Effector CD8-positive, alpha-beta T cell (primary cell): ENCODE measurements around the gene ALDH3B1.

Source experiments
- DNase-seq: peaks from one replicate; lab custom pipeline; 2025; lab: John Stamatoyannopoulos, UW

The ALDH3B1 gene

DNA sequence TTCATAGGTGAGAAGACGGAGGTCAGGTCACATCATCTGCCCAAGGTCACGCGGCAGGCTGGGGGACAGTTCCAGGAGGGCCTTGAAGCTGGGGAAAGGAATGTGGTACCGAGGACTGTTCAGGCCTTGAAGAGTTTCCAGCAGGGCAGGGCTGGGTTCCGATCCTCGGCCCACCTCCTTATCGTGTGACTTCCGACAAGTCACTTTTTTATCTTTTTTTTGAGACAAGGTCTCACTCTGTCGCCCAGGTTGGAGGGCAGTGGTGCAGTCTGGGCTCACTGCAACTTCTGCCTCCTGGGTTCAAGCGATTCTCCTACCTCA, 21.0 kb downstream of the ALDH3B1 start:
- DNase-seq = no peak

DNA sequence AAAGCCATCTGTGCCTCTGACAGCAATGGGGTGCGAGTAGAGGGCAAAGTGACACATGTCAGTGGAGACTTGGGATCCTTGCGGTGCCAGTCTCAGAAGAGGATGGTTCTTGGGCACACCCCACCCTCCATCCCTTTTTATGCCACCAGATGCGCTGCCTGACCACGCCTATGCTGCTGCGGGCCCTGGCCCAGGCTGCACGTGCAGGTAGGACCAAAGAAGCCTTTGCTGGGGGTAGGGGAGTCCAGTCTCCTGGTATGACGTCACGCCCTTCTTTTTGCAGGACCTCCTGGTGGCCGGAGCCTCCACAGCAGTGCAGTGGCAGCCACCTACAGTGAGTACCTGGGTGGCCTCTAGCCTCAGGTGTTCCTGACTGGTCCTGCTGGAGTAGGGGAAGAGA, 21.9 kb downstream of the ALDH3B1 start:
- no peak for DNase-seq

DNA sequence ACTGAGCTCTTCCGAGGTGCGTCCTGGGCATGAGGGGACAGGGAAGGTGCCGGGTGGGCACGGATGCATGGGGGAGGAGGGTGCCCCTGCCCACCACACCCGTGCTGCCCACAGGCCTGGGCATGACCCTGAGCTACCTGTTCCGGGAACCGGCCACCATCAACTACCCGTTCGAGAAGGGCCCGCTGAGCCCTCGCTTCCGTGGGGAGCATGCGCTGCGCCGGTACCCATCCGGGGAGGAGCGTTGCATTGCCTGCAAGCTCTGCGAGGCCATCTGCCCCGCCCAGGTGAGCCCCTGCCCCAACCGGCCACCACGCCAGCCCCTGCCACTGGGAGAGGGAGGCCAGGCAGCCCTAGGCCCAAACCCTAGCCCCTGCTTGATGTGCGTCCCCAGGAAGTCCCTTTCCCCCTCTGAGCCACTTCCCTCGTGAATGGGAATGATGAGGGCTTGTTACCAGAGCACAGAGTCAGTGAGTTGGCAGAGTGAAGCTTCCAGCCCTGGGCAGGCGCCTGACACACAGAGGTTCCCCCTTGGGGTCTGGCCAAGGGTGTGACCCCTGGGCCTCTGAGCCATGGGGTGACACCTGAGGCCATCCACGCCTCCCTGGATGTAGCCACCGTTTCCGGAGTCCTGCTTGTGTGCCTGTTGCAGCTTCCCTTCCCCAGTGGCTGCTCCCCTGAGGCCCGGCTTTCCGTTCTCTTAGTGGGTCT, 23.0 kb downstream of the ALDH3B1 start:
- no peak for DNase-seq

DNA sequence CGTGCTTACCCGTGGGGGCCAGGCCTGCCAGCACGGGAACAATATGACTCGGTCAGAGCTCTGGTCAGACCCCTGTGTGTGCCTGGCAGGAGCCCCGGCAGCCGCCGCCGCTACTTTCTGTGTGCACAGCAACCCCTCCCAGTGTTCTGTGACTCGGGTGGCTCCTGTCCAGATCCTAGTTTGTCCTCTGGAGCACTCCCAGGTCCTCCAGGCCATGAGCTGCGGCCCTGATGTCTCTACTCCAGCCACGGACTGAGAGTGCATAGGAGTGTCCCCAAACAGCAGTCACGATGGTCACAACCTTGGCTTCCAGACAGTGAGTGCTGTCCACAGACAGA, 23.6 kb downstream of the ALDH3B1 start:
- DNase-seq = no peak

DNA sequence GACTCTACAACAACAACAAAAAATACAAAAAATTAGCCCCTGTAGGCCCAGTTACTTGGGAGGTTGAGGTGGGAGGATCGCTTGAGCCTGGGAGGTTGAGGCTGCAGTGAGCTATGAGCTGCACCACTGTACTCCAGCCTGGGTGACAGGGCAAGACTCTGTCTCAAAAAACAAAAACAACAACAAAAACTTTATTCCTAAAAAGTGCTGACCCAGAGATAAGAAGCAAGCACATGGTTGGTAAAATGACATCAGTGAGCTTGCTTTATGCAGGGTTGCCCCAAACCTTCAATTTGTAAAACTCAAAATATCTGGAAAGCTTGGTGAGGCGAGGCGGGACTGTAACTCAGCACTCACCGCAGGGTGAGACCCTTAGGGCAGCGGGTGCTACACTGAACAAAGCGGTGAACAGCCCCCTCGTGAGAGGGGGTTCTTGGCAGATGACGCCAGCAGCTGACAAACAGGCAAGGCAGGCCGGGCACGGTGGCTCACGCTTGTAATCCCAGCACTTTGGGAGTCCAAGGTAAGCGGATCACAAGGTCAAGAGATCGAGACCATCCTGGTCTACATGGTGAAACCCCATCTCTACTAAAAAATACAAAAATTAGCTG, 25.2 kb downstream of the ALDH3B1 start:
- DNase-seq = no peak

DNA sequence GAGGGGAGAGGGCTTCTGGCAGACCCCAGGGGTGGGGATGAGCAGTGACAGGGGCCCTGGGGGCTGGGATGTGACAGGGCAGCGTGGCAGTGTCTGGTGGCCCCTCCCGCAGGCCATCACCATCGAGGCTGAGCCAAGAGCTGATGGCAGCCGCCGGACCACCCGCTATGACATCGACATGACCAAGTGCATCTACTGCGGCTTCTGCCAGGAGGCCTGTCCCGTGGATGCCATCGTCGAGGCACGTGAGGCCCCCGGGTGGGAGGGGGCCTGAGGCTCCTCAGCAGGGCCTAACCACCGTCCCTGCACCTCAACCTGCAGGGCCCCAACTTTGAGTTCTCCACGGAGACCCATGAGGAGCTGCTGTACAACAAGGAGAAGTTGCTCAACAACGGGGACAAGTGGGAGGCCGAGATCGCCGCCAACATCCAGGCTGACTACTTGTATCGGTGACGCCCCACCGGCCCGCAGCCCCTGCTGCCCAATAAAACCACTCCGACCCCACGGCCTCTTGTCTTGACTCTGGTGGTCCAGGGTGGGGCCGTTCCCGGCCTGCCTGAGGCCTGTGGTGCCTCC, 26.1 kb downstream of the ALDH3B1 start:
- no peak for DNase-seq

DNA sequence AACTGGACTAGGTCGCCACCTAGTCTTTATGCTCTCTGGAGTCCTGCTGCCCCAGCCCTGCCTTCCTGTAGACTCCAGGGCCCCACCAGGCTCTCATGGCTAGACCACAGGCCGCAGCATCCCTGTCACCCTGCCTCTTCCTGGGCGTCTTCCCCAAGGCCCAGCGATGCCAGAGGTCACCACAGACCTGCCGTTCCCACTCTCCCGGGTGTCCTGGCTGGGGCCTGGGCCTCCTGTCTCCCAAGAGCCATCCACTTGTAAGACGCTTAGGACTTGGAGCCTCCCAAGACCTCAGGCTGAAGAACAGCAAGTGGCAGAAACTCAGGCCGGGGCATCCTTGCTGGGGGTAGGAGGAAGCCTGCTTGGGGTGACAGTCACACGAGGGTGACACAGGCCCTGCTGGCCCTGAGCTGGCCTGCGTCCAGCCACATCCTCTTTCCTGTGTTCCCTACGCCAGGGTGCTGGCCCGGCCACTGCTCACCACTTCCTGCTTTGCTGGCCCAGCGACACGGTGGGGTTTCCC, 26.7 kb downstream of the ALDH3B1 start:
- no peak for DNase-seq

DNA sequence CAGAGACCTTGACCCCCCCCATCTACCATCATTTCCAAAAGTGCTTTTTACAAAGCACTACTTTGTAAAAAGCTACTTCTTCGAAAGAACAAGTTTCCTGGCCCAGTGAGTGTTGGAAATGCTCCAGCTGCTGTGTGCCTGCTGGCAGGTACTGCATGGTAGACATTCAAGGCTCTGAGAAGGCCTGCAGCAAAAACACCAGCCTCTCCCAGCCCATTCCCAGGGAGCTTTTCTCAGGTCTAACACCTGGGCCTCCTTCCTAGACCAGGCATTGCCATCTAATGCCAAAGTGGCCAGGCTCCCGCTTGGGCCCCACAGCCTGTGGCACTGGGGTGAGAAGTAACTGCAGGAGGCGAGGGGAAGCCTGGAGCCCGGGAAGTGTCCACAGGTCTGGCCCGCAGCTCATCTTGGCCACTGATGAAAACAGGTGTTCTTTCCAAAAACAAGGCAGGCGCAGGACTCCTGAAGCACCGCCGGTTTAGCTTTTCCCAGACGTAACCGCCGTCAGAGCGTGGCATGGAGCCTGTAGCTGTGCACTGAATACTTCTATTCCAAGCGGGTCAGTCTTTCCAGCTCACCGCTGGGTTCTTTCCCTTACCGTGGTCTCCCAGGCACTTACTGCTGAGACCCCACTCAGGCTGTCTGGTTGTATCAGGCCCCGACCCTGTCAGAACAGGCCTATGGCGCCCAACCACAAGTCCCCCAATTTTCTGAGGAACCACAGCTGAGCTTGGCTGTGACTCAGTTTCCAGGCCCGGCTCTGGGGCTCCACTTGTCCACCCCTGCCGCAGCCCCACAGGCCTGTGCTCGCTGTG, 27.5 kb downstream of the ALDH3B1 start:
- DNase-seq = no peak

DNA sequence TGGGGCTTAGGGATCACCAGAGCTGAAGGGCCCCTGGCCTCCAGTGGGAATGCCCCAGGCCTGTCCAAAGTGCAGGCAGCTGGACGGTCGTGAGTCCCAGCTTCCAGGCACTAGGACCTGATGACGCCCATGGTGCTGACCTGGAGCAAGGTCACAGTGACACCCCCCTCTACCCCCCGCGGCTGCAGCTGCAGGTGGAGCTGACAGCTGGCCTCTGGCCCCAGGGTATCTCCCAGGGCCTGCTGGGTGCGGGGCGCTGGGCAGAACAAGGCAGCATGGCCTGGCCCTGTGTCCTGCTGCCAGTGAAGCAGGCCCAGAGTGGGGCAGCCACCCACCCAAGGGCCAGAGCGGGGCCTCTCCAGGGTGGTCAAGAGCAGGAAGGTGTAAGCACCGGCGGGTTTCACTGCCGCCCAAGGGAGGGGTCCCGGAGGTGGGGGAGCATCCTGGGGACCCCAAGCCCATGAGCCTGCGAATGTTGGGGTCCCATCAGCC, 28.1 kb downstream of the ALDH3B1 start:
- DNase-seq = no peak

DNA sequence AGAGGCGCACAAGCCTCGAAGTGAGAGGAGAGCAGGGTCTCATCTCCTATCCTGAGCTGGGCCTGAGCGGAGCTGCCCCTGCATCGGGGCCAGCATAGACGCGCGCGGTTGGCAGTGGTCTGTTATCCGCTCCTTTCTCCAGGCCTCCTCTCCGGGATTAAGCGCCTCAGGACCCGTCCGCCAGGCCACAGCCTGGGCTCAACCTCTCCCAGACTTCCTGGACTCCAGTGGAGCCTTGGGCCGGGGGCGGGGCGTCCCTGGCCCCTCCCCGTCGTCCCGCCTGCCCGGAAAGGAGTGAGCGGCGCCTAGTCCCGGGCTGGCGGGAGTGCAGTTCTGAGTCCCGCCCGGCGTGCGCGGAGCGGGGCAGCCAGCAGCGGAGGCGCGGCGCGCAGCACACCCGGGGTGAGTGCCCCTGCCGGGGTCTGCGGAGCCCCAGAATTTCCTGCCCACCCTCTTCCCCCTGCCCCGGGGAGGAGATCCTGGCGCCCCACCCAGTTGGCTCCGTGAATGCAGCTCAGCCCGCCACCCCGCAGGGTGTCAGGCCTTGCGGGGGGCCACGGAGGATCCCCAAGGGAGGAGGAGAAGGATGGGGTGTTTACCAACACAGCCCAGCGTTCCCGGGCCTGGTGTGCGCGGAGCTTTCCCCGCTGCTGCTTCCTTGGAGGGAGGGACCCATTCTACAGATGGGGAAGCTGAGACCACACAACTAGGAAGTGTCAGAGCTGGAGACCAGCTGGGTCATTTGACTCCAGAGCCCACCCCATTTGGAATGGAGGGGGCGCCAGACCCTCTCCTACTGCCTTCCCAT, 28.8 kb downstream of the ALDH3B1 start, which contains the start of gene TCIRG1:
TSS of gene TCIRG1 (plus strand) at position 308 of the 808 bp plus-strand sequence. CDS start 2,247 bp downstream, outside the sequence.
- peak; percentile 30 for DNase-seq

DNA sequence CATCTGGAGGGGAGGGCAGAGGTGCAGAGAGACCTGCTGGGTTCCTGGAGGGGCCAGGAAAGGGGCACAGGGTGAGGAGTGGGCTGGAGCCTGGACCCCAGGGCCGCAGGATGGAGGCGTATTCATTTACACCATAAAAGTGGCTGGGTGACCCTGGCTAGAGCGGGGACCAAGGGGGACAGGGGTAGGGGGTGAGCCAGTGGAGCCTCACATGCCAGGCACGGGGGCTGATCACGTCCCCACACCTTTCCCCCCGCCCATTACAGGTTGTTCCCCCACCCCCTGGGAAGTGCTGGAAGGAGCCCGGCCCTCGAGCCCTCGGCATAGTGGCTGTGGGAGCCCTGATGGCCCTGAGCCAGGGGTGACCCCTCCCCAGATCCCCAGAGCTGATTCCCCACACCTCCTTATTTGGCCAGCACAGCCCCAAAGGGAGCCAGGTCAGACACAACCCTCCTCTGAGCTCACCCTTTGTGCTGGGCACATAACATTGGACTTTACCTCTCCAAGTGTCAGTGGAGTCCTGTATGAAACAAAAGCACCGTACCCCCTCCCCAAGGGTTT, 29.5 kb downstream of the ALDH3B1 start:
- no peak for DNase-seq

DNA sequence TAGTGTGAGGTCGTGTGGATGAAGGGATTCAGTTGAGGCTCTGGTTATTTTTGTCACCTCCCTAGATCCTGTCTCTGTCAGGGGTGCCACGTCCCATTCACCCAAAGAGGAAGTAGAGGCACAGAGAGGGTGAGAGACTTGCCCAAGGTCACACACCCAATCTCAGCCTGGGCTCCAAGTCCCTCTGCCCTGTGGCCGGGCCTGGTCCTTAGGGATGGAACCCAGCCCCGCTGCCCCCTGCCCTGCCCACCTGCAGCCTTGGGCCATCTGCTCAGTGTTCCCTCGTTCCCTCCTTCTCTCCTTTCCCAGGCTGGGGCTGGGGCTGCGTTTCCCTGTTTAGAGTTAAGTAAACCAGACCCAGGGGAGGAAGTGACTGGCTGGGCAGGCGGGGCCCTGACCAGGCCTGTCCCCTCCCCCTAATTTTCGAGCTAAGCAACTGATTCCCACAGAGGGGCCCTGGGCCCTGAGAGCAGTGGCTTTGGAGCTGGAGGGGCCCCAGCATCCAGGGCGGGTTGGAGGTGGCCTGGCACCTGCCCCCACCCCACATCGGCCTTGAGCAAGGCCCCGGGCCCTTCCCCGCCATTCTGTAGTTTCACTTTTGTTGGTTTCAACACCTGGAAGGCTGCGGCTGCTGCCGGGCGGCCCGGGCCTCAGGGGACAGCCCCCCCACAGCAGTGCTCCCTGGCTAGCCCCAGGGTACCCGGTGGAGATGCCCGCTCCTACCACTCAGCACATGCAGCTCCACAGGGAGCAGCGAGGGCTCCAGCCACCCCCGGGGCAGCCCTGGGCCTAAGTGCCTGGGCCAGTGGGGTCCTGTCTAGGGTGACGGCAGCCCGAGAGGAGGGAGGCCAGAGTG, 30.2 kb downstream of the ALDH3B1 start:
- DNase-seq = no peak

DNA sequence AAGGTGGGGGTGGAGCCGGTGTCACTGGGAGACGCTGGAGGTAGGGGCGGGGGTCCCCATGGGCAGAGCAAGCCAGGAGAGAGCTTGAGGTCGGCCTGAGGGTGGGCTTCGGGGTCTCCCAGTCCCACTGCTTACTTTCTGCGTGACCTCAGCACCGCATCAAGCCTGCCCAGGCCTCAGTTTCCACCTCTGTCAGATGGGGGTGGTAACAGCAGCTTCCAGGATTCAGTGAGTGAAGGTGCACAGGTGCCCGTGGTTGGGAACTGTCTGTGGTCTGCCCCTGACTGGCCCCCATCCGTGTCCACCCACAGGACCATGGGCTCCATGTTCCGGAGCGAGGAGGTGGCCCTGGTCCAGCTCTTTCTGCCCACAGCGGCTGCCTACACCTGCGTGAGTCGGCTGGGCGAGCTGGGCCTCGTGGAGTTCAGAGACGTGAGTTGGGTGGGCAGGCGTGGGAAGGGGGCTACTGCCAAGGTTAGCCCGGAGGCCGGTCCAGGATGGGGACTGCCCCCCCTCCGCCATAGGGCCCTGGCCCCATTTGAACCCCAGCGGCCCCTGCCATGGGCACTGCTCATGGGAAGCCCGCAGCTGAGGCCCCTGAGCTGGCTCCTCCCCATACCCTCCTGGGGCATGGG, 30.9 kb downstream of the ALDH3B1 start:
- no peak for DNase-seq

DNA sequence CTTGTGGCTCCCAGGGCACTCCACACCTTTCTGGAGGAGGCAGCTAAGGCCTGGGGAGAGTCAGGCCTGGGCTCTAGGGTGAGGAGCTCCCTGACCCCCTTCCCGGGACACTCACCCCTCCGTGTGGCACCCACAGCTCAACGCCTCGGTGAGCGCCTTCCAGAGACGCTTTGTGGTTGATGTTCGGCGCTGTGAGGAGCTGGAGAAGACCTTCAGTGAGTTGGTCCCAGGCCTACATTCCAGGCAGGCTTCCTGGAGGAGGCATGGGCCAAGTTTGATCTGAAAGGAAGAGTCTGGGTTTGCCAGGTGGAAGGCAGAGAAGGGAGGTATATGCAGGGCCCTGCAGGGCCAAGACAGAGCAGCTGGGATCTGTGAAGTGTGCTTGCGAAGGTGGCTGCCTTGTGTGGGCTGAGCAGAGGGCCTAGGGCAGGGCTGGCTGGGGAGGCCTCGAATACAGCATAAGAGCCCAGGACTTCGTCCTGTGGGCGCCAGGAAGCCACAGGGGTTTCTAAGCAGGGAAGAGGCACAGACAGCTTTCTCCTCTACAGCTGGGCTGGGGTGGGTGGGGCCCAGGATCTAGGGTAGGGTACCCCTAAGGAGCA, 31.6 kb downstream of the ALDH3B1 start:
- DNase-seq = no peak

DNA sequence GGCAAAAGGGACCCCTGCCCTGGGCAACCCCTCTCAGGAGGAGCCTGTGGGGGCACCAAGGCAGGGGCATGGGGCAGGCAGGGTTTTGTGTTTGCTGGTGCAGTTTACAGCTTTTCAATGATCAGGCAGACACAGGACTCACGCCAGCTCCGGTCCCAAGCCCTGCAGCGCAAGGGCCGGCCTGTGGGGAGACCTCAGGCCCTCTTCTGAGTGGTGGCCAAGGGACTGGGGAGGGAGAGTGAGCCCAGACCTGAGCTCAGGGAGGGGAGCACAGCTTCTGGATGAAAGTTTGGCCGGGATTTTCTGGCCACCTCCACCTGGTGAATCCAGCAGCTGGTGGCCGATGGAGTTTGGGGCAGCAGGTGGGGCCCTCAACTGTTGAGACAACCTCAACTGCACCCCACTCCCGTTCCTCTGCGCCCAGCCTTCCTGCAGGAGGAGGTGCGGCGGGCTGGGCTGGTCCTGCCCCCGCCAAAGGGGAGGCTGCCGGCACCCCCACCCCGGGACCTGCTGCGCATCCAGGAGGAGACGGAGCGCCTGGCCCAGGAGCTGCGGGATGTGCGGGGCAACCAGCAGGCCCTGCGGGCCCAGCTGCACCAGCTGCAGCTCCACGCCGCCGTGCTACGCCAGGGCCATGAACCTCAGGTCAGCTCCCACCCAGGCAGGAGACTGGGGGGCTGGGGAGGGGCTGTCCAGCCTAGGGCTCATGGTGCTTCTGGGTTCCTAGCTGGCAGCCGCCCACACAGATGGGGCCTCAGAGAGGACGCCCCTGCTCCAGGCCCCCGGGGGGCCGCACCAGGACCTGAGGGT, 32.3 kb downstream of the ALDH3B1 start:
- no peak for DNase-seq

DNA sequence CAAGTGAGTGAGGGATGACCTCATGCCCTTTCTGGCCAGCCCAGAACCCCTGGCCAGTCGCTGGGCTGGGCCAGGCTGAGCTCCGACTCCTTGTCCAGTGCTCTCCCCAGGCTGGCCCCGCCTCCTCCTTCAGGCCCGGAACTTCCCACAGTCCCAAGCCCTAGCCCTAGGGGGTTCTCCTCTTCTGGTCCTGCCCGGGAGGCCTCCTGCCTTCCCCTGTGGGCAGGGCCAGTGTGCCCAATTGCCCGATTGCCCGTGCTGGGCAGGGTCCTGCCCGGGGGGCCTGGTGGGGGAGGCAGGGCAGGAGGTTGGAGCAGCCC, 32.9 kb downstream of the ALDH3B1 start:
- no peak for DNase-seq

DNA sequence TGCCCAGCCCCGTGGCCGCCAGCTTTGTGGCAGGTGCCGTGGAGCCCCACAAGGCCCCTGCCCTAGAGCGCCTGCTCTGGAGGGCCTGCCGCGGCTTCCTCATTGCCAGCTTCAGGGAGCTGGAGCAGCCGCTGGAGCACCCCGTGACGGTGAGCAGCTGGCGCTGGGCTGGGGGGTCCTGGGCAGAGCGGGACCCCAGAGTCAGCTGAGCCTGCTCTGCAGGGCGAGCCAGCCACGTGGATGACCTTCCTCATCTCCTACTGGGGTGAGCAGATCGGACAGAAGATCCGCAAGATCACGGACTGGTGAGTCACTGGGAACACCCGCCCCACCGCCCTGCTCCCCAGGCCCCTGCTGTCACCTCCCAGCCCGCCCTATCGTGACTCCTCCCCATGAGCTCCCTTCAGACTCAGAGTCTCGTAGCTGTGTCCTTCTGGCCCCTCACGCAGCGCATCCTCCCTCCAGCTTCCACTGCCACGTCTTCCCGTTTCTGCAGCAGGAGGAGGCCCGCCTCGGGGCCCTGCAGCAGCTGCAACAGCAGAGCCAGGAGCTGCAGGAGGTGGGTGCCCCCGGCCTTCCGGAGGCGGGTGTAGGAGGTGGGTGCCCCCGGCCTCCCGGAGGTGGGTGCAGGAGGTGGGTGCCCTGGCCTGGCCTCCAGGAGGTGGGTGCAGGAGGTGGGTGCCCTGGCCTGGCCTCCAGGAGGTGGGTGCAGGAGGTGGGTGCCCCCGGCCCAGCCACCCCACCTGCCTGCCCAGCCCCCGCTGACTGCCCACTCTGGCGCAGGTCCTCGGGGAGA, 33.4 kb downstream of the ALDH3B1 start:
- DNase-seq = no peak
